Rectal smooth muscle tissue (tissue), 1 donor: ENCODE measurements around the gene KIAA0408.

Source experiments
- H3K27ac ChIP-seq: one replicate; pipeline ENCODE4 v1.7.0; 2013; ENCODE audit warnings: low read depth, low read length, inconsistent platforms
- H3K27me3 ChIP-seq: one replicate; pipeline ENCODE4 v1.7.0; 2013; ENCODE audit warnings: low read length; ENCODE audit not compliant: control insufficient read depth, insufficient read depth
- H3K36me3 ChIP-seq: one replicate; pipeline ENCODE4 v1.7.0; 2013; ENCODE audit warnings: low read length; ENCODE audit not compliant: control insufficient read depth, insufficient read depth
- H3K4me1 ChIP-seq: one replicate; pipeline ENCODE4 v1.7.0; 2013; ENCODE audit warnings: low read length; ENCODE audit not compliant: control insufficient read depth, insufficient read depth
- H3K4me3 ChIP-seq: one replicate; pipeline ENCODE4 v1.7.0; 2013; ENCODE audit warnings: low read length
- H3K9ac ChIP-seq: one replicate; pipeline ENCODE4 v1.7.0; 2013; ENCODE audit warnings: low read length

KIAA0408 gene

DNA sequence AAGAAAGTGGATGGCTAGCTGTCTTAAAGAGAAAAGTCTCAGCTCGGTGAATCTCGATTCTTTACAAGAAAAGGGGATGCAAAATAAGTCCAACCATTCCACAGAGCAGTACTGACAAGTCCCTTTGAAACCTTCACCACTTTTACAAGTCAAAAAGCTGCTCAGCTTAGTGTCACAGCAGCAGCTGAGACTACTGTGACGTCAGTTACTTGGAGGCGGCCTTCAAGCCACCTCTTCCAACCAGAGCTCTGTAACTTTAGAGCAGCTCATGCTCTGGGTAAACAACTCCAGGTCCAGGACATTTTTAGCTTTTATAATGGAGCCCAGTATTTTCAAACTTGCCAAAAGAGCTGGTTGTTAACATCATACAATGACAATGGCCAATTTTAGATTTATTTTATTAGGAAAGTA, at the start of gene KIAA0408:
Gene KIAA0408 (minus strand): TSS at position 159 of the 411 bp plus-strand sequence. CDS start 5,408 bp downstream, outside the sequence.
- peak within 1 kb of the TSS; percentile 64 for H3K4me3 ChIP-seq
- H3K4me1 ChIP-seq: peaks cover 15% of the 10 kb centered on the region
- no peaks in the 10 kb centered on the region for H3K27me3 ChIP-seq
- no peak within 1 kb of the TSS for H3K9ac ChIP-seq
- H3K27ac ChIP-seq: peak within 1 kb of the TSS; percentile 79
- no peaks in the 10 kb centered on the region for H3K36me3 ChIP-seq

DNA sequence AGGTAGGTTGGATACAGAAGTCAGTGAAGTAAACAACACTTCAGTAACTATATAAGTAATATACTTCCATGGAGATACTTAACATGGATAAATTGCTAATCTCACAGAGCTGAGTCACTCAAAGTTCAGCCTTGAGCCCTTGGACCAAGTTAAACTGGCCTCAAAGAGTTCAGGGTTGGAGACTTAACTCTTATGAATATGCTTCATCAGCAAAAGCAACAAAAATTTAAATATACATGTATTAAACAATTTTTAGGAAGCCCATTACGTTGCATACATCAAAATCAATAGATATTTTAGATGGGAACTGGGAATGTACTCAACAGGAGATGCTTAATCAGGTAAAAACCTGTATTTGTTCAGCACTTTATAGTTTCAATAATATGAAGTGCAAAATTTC, 47.7 kb upstream of the KIAA0408 start:
- H3K9ac ChIP-seq: no peak overlapping the region
- H3K27ac ChIP-seq: no peak overlapping the region
- H3K4me1 ChIP-seq: no peaks in the 10 kb centered on the region
- no peaks in the 10 kb centered on the region for H3K27me3 ChIP-seq
- H3K36me3 ChIP-seq: no peaks in the 10 kb centered on the region
- H3K4me3 ChIP-seq: no peak overlapping the region

DNA sequence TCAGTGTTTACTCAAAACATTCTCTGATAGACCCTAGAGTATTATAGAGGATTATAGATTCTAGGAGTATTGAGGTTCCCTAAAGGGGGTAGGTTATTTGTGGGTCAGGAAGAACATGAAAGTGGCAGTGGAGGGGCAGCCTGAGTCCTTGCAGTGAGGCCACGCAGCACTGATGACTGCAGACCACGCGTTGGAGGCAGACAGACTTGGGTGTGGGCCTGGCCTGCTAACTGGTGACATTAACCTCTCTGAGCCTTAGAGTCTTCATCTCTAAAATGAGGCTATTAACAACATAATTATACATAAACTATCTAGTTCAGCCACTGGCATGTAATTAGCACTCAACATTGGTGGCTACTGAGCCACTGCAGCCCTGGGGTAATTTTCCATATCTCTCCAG, 43.8 kb upstream of the KIAA0408 start:
- Histone ChIP-seq H3K9ac (no peak overlapping the region), H3K27me3 (no peaks in the 10 kb centered on the region)

DNA sequence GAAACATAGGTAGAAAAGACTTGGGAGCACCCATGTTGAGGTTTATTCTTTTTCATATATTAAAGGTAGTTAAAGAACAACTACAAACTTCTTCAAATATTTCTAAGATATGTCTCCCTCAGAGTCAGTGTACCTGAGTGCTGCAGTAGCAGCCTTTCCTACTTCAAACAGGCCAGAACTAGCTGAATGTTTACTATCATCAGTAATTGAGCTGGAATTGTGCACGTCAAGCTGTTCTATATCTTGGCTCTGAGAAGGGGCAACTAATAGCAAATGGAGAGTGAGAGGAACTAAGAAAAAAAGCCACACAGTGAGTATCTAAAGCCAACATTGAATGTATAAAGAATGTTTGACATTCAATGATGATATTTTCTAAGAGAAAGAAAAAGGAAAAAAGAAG, 38.2 kb upstream of the KIAA0408 start:
- H3K36me3 ChIP-seq: no peaks in the 10 kb centered on the region
- H3K27ac ChIP-seq: no peak overlapping the region
- no peak overlapping the region for H3K4me3 ChIP-seq
- H3K9ac ChIP-seq: no peak overlapping the region
- H3K4me1 ChIP-seq: no peaks in the 10 kb centered on the region
- no peaks in the 10 kb centered on the region for H3K27me3 ChIP-seq

More for the DNA sequence above, 43.8 kb upstream of the KIAA0408 start:
- Histone ChIP-seq H3K4me3 (no peak overlapping the region), H3K27ac (no peak overlapping the region), H3K4me1 (no peaks in the 10 kb centered on the region), H3K36me3 (no peaks in the 10 kb centered on the region)

DNA sequence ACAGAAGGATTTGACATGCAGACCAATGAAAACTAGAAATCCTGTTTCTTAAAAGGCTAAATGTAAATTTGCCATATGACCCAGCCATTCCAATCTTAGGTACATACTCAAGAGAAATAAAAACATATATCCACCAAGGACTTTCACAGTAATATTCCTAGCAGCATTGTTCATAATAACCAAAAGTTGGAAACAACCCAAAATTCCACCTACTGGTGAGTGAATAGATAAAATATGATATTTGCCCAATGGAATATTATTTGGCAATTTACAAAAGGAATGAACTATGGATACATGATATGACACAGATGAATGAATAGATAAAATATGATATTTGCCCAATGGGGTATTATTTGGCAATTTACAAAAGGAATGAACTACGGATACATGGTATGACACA, 37.3 kb upstream of the KIAA0408 start:
- Histone ChIP-seq H3K27ac (no peak overlapping the region), H3K4me1 (no peaks in the 10 kb centered on the region), H3K4me3 (no peak overlapping the region), H3K27me3 (no peaks in the 10 kb centered on the region), H3K36me3 (no peaks in the 10 kb centered on the region), H3K9ac (no peak overlapping the region)

DNA sequence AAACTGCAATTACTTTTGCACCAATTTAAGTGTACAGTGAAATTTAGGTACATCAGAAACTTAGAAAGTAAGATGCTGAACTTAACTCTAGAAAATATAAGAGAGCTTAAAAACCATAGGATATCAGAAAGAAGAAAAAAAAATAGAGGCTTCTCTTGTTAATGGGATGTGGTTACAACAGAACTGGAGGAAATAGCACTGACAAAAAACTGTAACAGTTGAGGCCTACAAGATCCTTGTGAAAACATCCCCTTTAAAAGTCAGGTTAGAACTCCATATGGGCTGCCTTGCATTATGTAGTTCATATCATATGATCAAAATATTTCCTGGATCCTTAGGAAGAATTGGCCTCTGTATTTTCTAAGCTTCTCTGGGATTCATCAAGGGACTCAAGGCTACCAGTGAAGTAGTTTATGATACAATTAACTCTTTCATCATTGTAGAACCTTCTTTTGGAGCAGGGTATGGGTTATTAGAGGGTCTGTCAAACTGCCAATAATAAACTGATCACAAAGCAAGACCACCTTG, 35.1 kb upstream of the KIAA0408 start:
- Histone ChIP-seq H3K4me3 (no peak overlapping the region), H3K27ac (no peak overlapping the region), H3K4me1 (no peaks in the 10 kb centered on the region), H3K36me3 (no peaks in the 10 kb centered on the region), H3K9ac (no peak overlapping the region), H3K27me3 (no peaks in the 10 kb centered on the region)

DNA sequence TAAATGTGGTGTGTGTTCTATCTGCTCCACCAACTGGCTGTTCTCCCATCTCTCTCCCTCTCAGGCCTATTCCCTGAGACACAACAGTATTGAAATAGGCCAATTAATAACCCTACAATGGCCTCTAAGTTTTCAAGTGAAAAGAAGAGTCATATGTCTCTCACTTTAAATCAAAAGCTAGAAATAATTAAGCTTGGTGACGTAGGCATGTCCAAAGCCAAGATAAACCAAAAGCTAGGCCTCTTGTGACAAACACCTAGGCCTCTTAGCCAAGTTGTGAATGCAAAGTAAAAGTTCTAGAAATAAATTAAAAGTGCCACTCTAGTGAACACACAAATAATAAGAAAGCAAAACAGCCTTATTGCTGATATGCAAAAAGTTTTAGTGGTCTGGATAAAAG, 30.1 kb upstream of the KIAA0408 start:
- H3K9ac ChIP-seq: no peak overlapping the region
- H3K27ac ChIP-seq: no peak overlapping the region
- H3K27me3 ChIP-seq: no peaks in the 10 kb centered on the region
- H3K4me1 ChIP-seq: no peaks in the 10 kb centered on the region
- no peaks in the 10 kb centered on the region for H3K36me3 ChIP-seq
- no peak overlapping the region for H3K4me3 ChIP-seq

DNA sequence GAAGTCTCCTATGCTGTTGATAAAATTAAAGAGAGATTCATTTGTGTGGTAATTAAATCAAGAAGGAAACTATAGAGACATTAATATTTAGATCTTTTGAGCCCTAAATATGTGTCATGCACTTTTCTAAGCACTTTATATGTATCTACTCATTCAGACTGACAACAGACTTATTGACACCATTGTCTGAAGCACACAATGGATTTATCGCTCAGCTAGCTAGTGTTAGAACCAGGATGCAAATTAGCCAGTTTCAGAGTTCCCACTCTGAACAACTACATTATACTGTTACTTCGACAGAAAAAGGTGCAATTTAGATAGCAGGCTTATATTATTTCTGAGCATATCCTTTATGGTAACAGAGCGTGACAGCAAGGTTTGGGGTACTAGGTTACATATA, 27.7 kb upstream of the KIAA0408 start:
- Histone ChIP-seq H3K36me3 (no peaks in the 10 kb centered on the region), H3K4me1 (no peaks in the 10 kb centered on the region), H3K27ac (no peak overlapping the region), H3K27me3 (no peaks in the 10 kb centered on the region), H3K4me3 (no peak overlapping the region), H3K9ac (no peak overlapping the region)

DNA sequence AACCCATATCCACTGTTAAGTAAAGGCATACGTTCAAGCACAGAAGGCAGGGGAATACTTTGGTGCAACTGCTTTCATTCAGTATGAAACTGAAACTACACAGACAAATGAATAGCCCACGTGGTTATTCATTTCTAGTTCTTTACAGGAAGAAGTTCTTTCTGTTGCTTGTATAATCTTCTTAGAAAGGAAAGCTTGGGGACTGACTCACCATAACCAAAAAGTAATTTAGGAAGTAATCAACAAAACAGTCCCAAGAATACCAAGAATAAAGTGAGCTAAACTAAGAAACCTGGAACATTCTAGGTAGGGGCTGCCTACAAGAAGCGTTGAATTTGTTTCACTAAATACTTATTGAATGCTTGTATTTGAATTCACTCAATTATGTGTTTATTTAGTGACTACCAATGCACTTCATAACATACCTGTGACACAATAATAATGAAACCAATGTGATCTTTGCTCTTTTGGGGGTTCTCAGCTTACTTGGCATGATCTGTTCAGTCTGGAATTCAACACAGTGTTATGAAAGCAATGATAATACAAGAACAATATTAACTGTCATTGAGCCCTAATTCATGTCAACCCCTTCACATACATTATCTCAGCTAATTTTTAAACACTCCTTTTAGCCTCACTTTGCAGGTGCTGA, 25.1 kb upstream of the KIAA0408 start:
- H3K4me3 ChIP-seq: peak overlapping the region; percentile 16
- H3K9ac ChIP-seq: no peak overlapping the region
- H3K27me3 ChIP-seq: no peaks in the 10 kb centered on the region
- H3K27ac ChIP-seq: no peak overlapping the region
- H3K36me3 ChIP-seq: no peaks in the 10 kb centered on the region
- H3K4me1 ChIP-seq: no peaks in the 10 kb centered on the region

DNA sequence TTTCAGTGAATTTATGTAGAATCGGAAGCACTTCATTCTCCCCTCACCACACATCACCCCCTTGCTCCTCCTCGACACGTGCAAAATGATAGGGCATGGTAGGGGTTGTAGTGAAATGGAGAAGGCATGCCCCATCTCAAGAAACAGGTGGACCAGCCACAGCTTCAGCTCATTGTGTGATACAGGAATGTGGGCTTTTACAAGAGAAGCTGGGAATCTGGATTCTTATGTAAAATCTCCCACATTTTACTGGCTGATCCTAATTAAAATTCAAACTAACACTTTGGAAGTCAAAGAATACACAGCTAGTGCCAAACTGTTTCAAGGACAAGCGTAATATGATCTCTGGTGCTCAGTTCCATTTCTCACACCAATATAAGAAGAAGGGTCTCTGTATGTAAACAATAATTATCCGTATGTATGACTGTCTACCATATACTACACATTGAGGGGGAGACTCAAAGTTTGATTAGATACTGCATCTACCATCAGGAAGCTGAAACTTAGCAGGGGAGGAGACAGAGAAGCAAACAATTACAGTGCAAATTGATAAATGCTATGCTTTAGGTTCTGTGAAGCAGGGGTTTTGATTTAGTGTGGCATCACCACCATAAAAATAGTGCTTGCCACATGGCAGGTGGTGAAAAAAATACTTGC, 24.3 kb upstream of the KIAA0408 start:
- no peak overlapping the region for H3K27ac ChIP-seq
- no peaks in the 10 kb centered on the region for H3K36me3 ChIP-seq
- H3K4me3 ChIP-seq: peak overlapping the region; percentile 16
- no peak overlapping the region for H3K9ac ChIP-seq
- H3K27me3 ChIP-seq: no peaks in the 10 kb centered on the region
- no peaks in the 10 kb centered on the region for H3K4me1 ChIP-seq

DNA sequence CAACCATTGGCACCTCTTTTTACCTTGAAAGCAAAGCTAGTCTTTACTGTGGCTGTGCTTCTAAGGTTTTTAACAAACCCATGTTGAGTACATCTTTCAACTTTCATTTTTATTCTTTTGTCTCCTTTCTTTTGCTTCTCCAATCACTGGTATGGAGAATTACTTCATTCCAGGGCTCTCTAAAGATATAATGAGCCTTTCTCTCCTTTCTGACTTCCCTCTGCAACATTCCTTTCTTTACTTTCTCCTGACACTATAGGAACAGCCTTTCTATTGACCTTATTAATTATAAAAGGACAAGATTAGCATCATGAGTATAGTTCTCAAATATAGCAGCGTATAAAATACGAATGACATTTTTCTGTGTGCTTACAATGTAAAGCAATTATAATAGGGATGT, 23.1 kb upstream of the KIAA0408 start:
- H3K36me3 ChIP-seq: no peaks in the 10 kb centered on the region
- no peaks in the 10 kb centered on the region for H3K4me1 ChIP-seq

DNA sequence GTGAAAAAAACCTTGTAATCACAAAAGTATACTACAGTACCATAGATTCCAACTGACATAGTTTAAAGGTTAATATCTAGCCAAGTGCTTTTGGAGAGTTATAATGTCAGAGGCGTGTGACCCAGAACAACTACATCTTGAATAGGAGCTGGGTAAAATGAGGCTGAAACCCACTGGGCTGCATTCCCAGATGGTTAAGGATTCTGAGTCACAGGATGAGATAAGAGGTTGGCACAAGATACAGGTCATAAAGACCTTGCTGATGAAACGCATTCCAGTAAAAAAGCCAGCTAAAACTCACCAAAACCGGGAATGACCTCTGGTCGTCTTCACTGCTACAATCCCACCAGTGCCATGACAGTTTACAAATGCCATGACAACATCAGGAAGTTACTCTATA, 22.4 kb upstream of the KIAA0408 start:
- Histone ChIP-seq H3K27ac (no peak overlapping the region), H3K4me1 (no peaks in the 10 kb centered on the region), H3K27me3 (no peaks in the 10 kb centered on the region), H3K36me3 (no peaks in the 10 kb centered on the region), H3K4me3 (no peak overlapping the region), H3K9ac (no peak overlapping the region)

More for the DNA sequence above, 23.1 kb upstream of the KIAA0408 start:
- no peak overlapping the region for H3K27ac ChIP-seq
- H3K27me3 ChIP-seq: no peaks in the 10 kb centered on the region
- H3K4me3 ChIP-seq: no peak overlapping the region
- no peak overlapping the region for H3K9ac ChIP-seq

DNA sequence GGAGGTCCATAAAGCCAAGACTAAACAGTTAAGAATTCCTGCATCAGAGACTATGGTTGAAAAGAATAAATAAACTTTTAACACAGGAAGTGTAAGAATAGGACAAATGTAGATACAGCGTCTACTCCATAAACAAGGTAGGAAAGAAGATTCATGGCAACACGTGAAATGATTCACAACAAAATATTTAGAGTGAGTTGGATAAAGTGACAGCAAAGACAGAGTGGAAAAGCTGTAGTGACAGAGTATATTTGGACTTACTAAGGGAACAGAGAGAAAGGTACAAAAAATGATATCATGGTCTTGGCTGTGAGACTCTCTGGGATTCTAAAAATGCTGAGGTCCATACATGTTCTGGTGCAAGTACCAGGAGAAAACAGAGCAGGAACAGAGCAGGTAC, 21.9 kb upstream of the KIAA0408 start:
- H3K4me1 ChIP-seq: no peaks in the 10 kb centered on the region
- no peaks in the 10 kb centered on the region for H3K27me3 ChIP-seq
- no peaks in the 10 kb centered on the region for H3K36me3 ChIP-seq
- H3K4me3 ChIP-seq: no peak overlapping the region
- no peak overlapping the region for H3K9ac ChIP-seq
- H3K27ac ChIP-seq: no peak overlapping the region
